ENCODE results near the gene TACR3. TPM values are rescaled to one million over a fixed set of nuclear protein-coding genes. Genes with fewer than 3 reads are reported as not detected.

The TACR3 gene
- total and polyA plus RNA-seq, 2 of the 4 experiments (the other 2 are of a cell fraction): not detected

DNA sequence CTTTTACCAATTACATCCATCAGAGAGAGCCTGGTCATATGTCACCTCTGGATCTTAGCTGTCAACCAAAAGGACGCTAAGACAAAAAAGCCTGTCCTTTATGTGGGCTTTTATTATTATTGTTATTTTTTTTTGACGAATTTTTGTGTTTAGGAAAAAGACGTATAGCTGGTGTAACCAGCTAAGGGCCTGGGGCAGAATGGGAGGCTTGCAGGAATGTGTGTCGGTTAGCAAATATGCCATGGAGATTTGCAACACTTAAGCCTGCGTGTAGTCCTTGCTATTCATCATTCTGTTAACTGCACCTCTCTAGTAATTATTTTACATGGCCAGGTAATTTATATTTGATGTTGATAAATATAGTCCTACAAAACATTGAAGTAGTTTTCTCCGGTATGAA is 93.5 kb downstream of the TACR3 start:
- Histone ChIP-seq H3K9me3 (ENCODE audit: control insufficient read depth, insufficient read depth, low read length) (0 out of 2 replicates have a peak, but pooled peaks cover 3% of the 10 kb centered on the region), H3K56ac (ENCODE audit: extremely low read depth, insufficient read depth, low read length) (no peak overlapping the region), H2BK15ac (ENCODE audit: low read depth, low read length) (no peak overlapping the region), H3K27ac (ENCODE audit: insufficient read depth, low read length) (no peak overlapping the region), H3K79me1 (ENCODE audit: low read depth in 1 of 2, low read length in 2 of 2) (no peaks in the 10 kb centered on the region), H3K4me3 (ENCODE audit: insufficient read depth, low read depth, low read length) (no peak overlapping the region), H3K18ac (ENCODE audit: low read depth, low read length) (no peak overlapping the region), H4K20me1 (ENCODE audit: insufficient read depth, low read length) (no peaks in the 10 kb centered on the region), H2BK5ac (ENCODE audit: low read depth, low read length, poor library complexity, severe bottlenecking) (no peak overlapping the region), H3K9me1 (ENCODE audit: insufficient read depth, low read length) (no peaks in the 10 kb centered on the region), H3K4me1 (ENCODE audit: control insufficient read depth, insufficient read depth, low read length) (no peaks in the 10 kb centered on the region), H2AFZ (replicated peaks; ENCODE audit: low read length, poor library complexity) (no peak overlapping the region), H4K8ac (ENCODE audit: low read depth in 2 of 2, low read length in 2 of 2) (no peak overlapping the region), H2AK5ac (ENCODE audit: low read depth, low read length) (no peak overlapping the region), H3K36me3 (ENCODE audit: control insufficient read depth, insufficient read depth, low read length) (no peaks in the 10 kb centered on the region), H3K14ac (replicated peaks; ENCODE audit: low read depth, low read length) (no peak overlapping the region), H3K23ac (ENCODE audit: low read depth, low read length) (no peak overlapping the region), H2AK9ac (replicated peaks; ENCODE audit: low read depth, low read length, poor library complexity) (no peak overlapping the region), H4K5ac (ENCODE audit: low read depth, low read length) (no peak overlapping the region), H2BK20ac (ENCODE audit: low read depth, low read length) (no peak overlapping the region), H2BK120ac (ENCODE audit: low read depth, low read length) (no peak overlapping the region), H4K91ac (ENCODE audit: insufficient read depth, low read depth, low read length) (no peak overlapping the region), H3K27me3 (ENCODE audit: control insufficient read depth, insufficient read depth, low read length) (no peaks in the 10 kb centered on the region), H3K4me2 (ENCODE audit: low read depth, low read length) (no peak overlapping the region), H3K9ac (ENCODE audit: low read depth, low read length) (no peak overlapping the region), H3K4ac (ENCODE audit: low read depth, low read length) (no peak overlapping the region)
- TF ChIP-seq SMC3 (IDR thresholded peaks at IDR 0.05; ENCODE audit: low read depth, low read length) (no peak), ELK1 (IDR thresholded peaks at IDR 0.05; ENCODE audit: borderline replicate concordance, low read depth, low read length) (no peak), RAD21 (IDR thresholded peaks at IDR 0.05; ENCODE audit: low read length) (no peak), MAZ (IDR thresholded peaks at IDR 0.05; ENCODE audit: borderline replicate concordance, low read depth, low read length) (no peak), MXI1 (IDR thresholded peaks at IDR 0.05; ENCODE audit: borderline replicate concordance, low read depth, low read length) (no peak), CTCF (conservative IDR thresholded peaks at IDR 0.05; ENCODE audit: low read depth, low read length) (no peak), FOS (IDR thresholded peaks at IDR 0.05; ENCODE audit: low read depth, low read length) (no peak), USF2 (IDR thresholded peaks at IDR 0.05; ENCODE audit: low read depth, low read length) (no peak), CEBPB (IDR thresholded peaks at IDR 0.05; ENCODE audit: low read depth, low read length) (no peak), MAFK (IDR thresholded peaks at IDR 0.05; ENCODE audit: low read depth, low read length) (no peak), BHLHE40 (IDR thresholded peaks at IDR 0.05; ENCODE audit: low read depth, low read length) (no peak), POLR2A (IDR thresholded peaks at IDR 0.05; ENCODE audit: low read depth, low read length) (no peak), RCOR1 (IDR thresholded peaks at IDR 0.05; ENCODE audit: insufficient replicate concordance, low read length) (no peak), CHD1 (IDR thresholded peaks at IDR 0.05; ENCODE audit: low read depth, low read length) (no peak), NFE2L2 (IDR thresholded peaks at IDR 0.05; ENCODE audit: low read depth, low read length) (no peak), RFX5 (IDR thresholded peaks at IDR 0.05; ENCODE audit: low read depth, low read length) (no peak)
- DNase-seq: no peak
- CTCF ChIA-PET: no interaction called here
- intact Hi-C loops (cut with micrococcal nuclease) (no loop called here), in situ Hi-C loops (cut with MboI; ENCODE audit: low sequenced_read_pairs) (no loop called here), dilution Hi-C loops (cut with HindIII; ENCODE audit: low sequenced_read_pairs, unreplicated experiment) (no loop called here)
- ATAC-seq (ENCODE audit: low read depth): no peak
- WGBS, 2 experiments (ENCODE audit: extremely low coverage in 2 of 2, insufficient read length in 1 of 2): no CpG with 5 or more reads among the region's 6 CpGs
- POLR2A ChIA-PET (ENCODE audit: unreplicated experiment): no interaction called here
- BruUV-seq (replicated peaks): no TSS peak

Measured in IMR-90 (cell line).